Smooth muscle cell (in vitro differentiated cells): ENCODE data around the gene BORA. TPM values are rescaled to one million over a fixed set of nuclear protein-coding genes. Genes with fewer than 3 reads are reported as not detected.

Experiments
- polyA plus RNA-seq: library from polyadenylated mRNA; unstranded; fragments of >200 nt; fragmentation: Nextera tagmentation; extraction: Ambion mirVana; gene quantifications from 2 replicates; pipeline ENCODE4 v1.2.1, GENCODE V29; 2016
- small RNA-seq: library from RNA; depleted of rRNA; stranded (forward); fragments of <200 nt; gene quantifications from one replicate; pipeline ENCODE3, GENCODE V24; 2014
- total RNA-seq: library from RNA; depleted of rRNA; stranded (reverse); fragments of >200 nt; gene quantifications from 2 replicates; pipeline ENCODE4 v1.2.3, GENCODE V29; 2014

The BORA gene
- total and polyA plus RNA-seq, 2 experiments from 2014 or later = 7.5 TPM

Small RNA genes lying within 50 kb of the gene (small RNA-seq; reads per million reads assigned to genes)
- gene RNU6-80P = not detected

Other genes starting within 250 kb of the BORA start
- gene MZT1, start 294 bp upstream of the BORA start, total RNA-seq = 16.8 and 22.5 TPM in 2 replicates
- 10.3 and 11.9 TPM in 2 replicates for gene MZT1, start 294 bp upstream of the BORA start, polyA plus RNA-seq
- 50.1 and 67.7 TPM in 2 replicates for gene DIS3, start 54.0 kb downstream of the BORA start, total RNA-seq
- gene DIS3, start 54.0 kb downstream of the BORA start, polyA plus RNA-seq = 15.3 and 18.4 TPM in 2 replicates
- gene PIBF1, start 54.2 kb downstream of the BORA start, total RNA-seq = 30.8 and 41.9 TPM in 2 replicates
- 14.1 and 19.0 TPM in 2 replicates for gene PIBF1, start 54.2 kb downstream of the BORA start, polyA plus RNA-seq